SKM-1 treated with dmso at 0.1 percent for 144 hours (cell line): ENCODE results near the gene UCHL3.
A peak's percentile ranks its signal among the peaks of the same experiment; 100 is the strongest.

Experiments
- DNase-seq: peaks from one replicate; lab custom pipeline; 2025; ENCODE audit not compliant: unreplicated experiment; lab: John Stamatoyannopoulos, UW

The UCHL3 gene

GRCh38 chr13:75620020-75620419, 70.4 kb downstream of the UCHL3 start:
- no peak for DNase-seq

- no peak for DNase-seq
These were observed 71.6 kb downstream of the UCHL3 start for GRCh38 chr13:75621147-75621546.

DNA sequence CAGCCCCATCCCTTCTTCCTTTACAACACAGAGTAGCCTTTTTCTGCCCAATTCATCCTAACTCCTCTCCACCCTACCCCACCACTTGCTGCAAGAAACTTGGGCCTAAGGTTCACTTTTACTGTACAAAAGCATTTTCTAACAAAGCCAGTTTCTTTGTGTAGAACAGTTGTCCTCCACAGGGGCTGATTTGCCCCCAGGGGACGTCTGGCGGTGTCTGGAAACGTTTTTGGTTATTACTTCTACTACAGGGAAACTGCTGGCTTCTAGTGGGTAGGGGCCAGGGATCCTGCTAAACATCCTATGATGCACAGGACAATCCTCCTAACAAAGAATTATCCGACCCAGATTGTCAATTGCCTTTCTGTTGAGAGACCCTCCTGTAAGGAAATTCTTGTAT, 79.2 kb downstream of the UCHL3 start:
- no peak for DNase-seq

GRCh38 chr13:75633285-75633684, 83.7 kb downstream of the UCHL3 start:
- DNase-seq, result no peak

DNA sequence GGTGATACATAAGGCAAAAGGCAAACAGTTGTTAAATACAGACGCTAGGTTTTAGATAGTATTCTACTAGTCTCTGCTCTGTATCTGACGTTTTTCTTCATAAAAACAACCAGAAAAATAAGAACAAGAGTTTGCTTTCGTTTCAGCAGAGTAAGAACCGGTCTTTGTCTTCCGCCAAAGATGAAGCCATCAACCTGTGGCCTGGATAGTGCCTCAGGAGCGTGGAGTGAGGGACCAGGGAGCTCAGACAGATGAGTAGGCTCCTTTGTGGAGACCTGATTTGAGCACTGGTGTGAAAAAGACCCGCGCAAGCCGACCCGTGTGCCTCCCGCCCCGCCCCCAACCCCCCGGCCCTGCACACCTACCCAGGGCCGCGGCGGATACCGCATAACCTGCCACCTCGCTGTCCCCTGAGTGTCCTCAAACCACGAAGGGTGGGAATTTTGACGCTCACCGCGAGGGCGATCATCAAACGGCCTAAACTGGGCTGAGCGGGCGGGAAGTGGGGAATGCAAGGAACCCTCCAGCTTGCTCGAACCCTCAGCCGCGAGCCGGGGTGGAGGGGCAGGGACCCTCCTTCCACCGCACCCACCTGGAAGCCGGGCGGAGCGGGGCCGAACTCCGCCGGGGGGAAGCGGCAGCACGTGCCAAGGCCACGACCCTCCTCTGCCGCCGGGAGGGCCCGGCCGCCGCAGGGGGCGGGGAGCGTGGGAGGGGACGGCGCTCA, 85.7 kb downstream of the UCHL3 start:
- DNase-seq, result no peak

GRCh38 chr13:75635828-75636435, 86.3 kb downstream of the UCHL3 start, which contains the start of gene LMO7:
LMO7 (plus strand) TSS chr13:75636330; CDS start chr13:75636658, 328 bp downstream.
- peak; percentile 44 for DNase-seq

DNA sequence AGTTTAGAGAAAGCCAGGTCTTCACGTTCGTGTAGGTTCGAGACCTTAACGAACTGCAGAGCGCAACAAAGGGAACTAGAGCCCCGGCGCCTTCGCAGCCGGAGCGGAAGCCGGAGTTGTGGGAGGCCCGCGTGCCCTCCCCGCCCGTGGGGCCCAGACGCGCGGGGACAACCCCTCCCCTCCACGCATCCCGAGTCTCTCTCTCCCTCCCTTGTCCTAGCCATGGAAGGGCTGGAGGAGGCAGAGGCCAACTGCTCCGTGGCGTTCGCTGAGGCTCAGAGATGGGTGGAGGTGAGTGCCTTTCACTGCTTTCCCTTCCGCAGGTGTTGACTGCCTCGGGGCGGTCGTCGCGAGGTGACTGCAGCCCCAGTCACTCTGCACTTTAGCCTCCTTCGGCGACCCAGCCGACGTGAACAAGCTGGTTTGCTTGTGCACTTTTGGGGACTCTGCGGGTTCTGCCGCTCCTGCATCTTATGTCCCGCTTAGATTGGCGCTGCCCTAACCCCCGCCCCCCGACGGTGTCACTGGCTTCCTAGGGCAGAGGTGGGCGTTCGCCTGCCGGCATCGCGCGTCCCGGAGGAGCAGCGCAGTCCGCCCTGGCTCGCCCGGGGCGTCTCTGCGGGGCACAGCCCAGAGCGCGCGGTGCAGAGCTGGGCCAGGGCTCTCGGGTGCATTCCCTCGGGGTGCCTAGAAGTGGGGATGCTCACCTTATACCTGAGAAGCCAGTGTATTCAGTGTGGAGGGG, 87.0 kb downstream of the UCHL3 start:
- DNase-seq, result no peak

- no peak for DNase-seq
These were observed 87.7 kb downstream of the UCHL3 start for GRCh38 chr13:75637181-75637750.

DNA sequence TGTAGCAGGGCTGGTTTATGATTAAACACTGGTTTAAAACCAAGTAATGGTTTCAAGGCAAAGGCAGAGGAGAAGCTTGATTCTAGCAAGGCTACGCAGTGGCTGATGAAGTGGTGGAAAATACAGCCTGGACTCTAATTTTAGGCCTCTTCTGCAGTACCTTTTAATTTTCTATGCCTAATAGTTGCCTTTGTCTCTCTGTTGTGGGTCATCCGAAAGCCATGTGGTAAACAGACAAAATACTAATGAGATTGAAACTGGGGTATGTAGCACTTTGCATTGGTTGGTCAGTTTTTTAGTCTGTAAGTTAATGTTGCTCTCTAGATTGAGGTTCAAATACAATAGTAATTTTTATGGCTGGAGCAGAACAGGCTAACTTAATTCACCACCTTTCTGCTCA, 89.9 kb downstream of the UCHL3 start:
- DNase-seq, result no peak

- no peak for DNase-seq
These were observed 91.4 kb downstream of the UCHL3 start for GRCh38 chr13:75641026-75641425.

- no peak for DNase-seq
These were observed 93.6 kb downstream of the UCHL3 start for GRCh38 chr13:75643182-75643581.

GRCh38 chr13:75643693-75644092, 94.1 kb downstream of the UCHL3 start:
- no peak for DNase-seq

DNA sequence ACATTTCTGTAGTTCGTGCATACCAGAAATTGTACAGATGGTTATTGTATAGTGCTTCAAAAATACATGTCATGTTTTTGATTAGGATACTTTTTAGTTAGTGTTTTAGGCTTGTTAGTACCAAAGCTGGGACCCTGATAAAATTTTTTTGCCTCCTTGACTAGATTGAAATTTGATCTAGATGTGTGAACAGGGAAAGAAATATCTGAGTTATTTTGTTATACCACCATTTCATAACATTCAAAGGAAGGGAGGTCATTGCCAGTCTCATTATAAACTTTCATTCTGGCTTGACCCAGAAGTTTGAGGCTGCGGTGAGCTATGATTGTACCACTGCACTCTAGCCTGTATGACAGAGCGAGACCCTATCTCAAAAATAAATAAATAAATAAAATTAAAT, 95.5 kb downstream of the UCHL3 start:
- DNase-seq, result no peak

- no peak for DNase-seq
These were observed 97.7 kb downstream of the UCHL3 start for GRCh38 chr13:75647126-75647784.

DNA sequence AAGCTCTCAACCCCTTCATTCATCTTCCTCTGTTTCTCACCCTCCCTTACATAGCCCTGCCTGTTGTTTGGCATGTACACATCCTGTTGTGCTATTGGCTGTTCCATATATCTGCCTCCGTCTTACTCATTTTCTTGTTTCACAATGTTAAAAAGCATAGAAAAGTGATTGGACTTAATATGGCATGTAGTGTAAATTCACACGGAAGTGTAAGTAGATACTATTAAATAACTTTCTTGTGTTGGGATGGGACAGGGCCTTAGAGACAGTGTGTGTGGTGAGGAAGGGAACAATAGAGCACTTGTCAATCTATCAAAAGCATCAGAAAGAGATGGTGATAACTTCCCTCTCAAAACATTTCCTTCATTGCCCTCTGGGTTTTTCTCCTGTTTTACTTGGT, 98.9 kb downstream of the UCHL3 start:
- no peak for DNase-seq

DNA sequence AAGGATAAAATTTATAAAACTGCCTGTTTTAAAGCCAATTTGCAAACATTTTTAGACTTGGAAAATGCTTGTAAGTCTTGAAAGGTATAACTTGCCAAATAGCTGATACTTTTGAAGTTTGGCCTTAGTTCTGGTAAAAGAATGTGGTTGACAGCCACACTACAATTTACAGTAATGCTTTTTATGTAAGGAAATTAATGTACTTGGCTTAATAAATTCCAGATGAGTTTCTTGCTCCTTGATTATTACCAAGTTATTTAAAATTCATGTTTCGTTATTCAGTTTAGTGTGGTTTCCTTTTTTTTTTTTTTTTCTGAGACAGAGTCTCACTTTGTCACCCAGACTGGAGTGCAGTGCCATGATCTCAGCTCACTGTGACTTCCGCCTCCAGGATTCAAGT, 101.4 kb downstream of the UCHL3 start:
- DNase-seq, result no peak

DNA sequence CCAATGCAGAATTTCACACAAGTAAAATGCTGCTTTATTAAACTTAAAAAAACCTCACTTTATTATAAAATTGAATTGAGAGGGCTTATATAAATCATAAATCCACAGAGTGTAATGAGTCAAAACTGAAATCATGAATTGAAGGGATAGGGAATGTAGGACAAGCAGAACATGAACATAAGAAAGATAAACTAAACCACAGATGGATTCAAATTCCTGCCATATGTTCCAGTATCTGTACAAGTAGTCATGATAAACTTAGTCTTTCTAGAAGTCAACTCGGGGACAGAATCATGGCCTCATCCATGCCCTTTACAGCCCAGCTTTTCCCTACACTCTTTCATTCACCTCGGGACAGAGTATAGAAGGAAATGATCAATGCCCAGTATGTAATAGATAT, 103.1 kb downstream of the UCHL3 start:
- no peak for DNase-seq
